IPS DF 6.9 (cell line): ENCODE data around the gene PIWIL4.
"Not testable (repeated sequence)": the region's sequence is repeated elsewhere in the genome, so short reads cannot be mapped to it uniquely, and the experiment has no call there.

Experiments
- DNase-seq: peaks from one replicate; pipeline ENCODE4 v3.0.0-alpha.2; 2013; ENCODE audit warnings: low read depth, low spot score
- H3K27ac ChIP-seq: one replicate; pipeline ENCODE4 v1.5.1; 2013; ENCODE audit warnings: low read length, control low read depth
- H3K27me3 ChIP-seq: 2 replicates; pipeline ENCODE4 v1.6.1; 2013; ENCODE audit warnings: mild to moderate bottlenecking, low read length; ENCODE audit not compliant: control insufficient read depth, insufficient read depth
- H3K36me3 ChIP-seq: 2 replicates; pipeline ENCODE4 v1.6.1; 2013; ENCODE audit warnings: low read length; ENCODE audit not compliant: control insufficient read depth, insufficient read depth
- H3K4me1 ChIP-seq: 2 replicates; pipeline ENCODE4 v1.6.1; 2013; ENCODE audit warnings: low read length; ENCODE audit not compliant: control insufficient read depth, insufficient read depth
- H3K4me3 ChIP-seq: 2 replicates; pipeline ENCODE4 v1.5.1; 2013; ENCODE audit warnings: mild to moderate bottlenecking, low read length
- H3K9me3 ChIP-seq: 2 replicates; pipeline ENCODE4 v1.6.1; 2013; ENCODE audit warnings: low read length, inconsistent platforms; ENCODE audit not compliant: control insufficient read depth, insufficient read depth
- WGBS: extraction: QIAGEN DNeasy Blood & Tissue Kit; methylation state at CpG from one replicate; pipeline ENCODE4 v1.1.7; 2013; ENCODE audit warnings: mixed read lengths, missing lambda C conversion rate; ENCODE audit not compliant: insufficient read length, insufficient coverage; 5-methylcytosine and 5-hydroxymethylcytosine counted together

PIWIL4 gene

GRCh38 chr11:94563848-94564467 lies 3.2 kb upstream of the PIWIL4 start:
- DNase-seq, result no peak
- H3K36me3 ChIP-seq, result no peaks in the 10 kb centered on the region
- no CpG with 5 or more reads among the region's 8 CpGs for WGBS
- no peak overlapping the region for H3K4me3 ChIP-seq
- H3K27ac ChIP-seq, result no peak overlapping the region
- no peaks in the 10 kb centered on the region for H3K4me1 ChIP-seq
- no peaks in the 10 kb centered on the region for H3K27me3 ChIP-seq
- H3K9me3 ChIP-seq, result no peaks in the 10 kb centered on the region

GRCh38 chr11:94568200-94568599 lies 1.0 kb downstream of the PIWIL4 start:
- Histone ChIP-seq H3K4me3 (no peak overlapping the region), H3K27ac (no peak overlapping the region), H3K4me1 (no peaks in the 10 kb centered on the region), H3K36me3 (no peaks in the 10 kb centered on the region), H3K9me3 (no peaks in the 10 kb centered on the region), H3K27me3 (no peaks in the 10 kb centered on the region)
- no CpG with 5 or more reads among the region's 5 CpGs for WGBS
- DNase-seq, result no peak

GRCh38 chr11:94568717-94569116 lies 1.5 kb downstream of the PIWIL4 start:
- Histone ChIP-seq H3K27ac (no peak overlapping the region), H3K4me3 (no peak overlapping the region), H3K27me3 (no peaks in the 10 kb centered on the region), H3K9me3 (no peaks in the 10 kb centered on the region), H3K4me1 (no peaks in the 10 kb centered on the region), H3K36me3 (no peaks in the 10 kb centered on the region)
- no peak for DNase-seq
- WGBS, result no CpG with 5 or more reads among the region's 4 CpGs

- H3K4me3 ChIP-seq, DNase-seq, H3K36me3 ChIP-seq, H3K9me3 ChIP-seq, H3K4me1 ChIP-seq, H3K27me3 ChIP-seq, H3K27ac ChIP-seq: not testable (repeated sequence)
- no CpG with 5 or more reads among the region's 2 CpGs for WGBS
Observed at GRCh38 chr11:94572975-94573374, 5.8 kb downstream of the PIWIL4 start.

GRCh38 chr11:94574193-94574961 lies 7.2 kb downstream of the PIWIL4 start:
- no peak overlapping the region for H3K27ac ChIP-seq
- no peak overlapping the region for H3K4me3 ChIP-seq
- H3K27me3 ChIP-seq, result no peaks in the 10 kb centered on the region
- no peak for DNase-seq
- no CpG with 5 or more reads among the region's 13 CpGs for WGBS
- H3K36me3 ChIP-seq, result no peaks in the 10 kb centered on the region
- H3K9me3 ChIP-seq, result no peaks in the 10 kb centered on the region
- no peaks in the 10 kb centered on the region for H3K4me1 ChIP-seq

- 0 out of 2 replicates have a peak, but pooled peaks cover under 1% of the 10 kb centered on the region for H3K27me3 ChIP-seq
- no CpG with 5 or more reads among the region's 5 CpGs for WGBS
- no peaks in the 10 kb centered on the region for H3K36me3 ChIP-seq
- no peak overlapping the region for H3K27ac ChIP-seq
- no peaks in the 10 kb centered on the region for H3K4me1 ChIP-seq
- H3K4me3 ChIP-seq, result no peak overlapping the region
- no peaks in the 10 kb centered on the region for H3K9me3 ChIP-seq
- DNase-seq, result no peak
Observed at GRCh38 chr11:94576306-94576705, 9.1 kb downstream of the PIWIL4 start.

GRCh38 chr11:94577841-94578240 lies 10.7 kb downstream of the PIWIL4 start:
- Histone ChIP-seq H3K4me1 (no peaks in the 10 kb centered on the region), H3K27me3 (0 out of 2 replicates have a peak, but pooled peaks cover 1% of the 10 kb centered on the region), H3K4me3 (no peak overlapping the region), H3K9me3 (no peaks in the 10 kb centered on the region), H3K27ac (no peak overlapping the region), H3K36me3 (no peaks in the 10 kb centered on the region)
- WGBS, result no CpG with 5 or more reads among the region's 3 CpGs
- DNase-seq, result no peak

- Histone ChIP-seq H3K36me3 (no peaks in the 10 kb centered on the region), H3K4me1 (no peaks in the 10 kb centered on the region), H3K4me3 (no peak overlapping the region), H3K27me3 (0 out of 2 replicates have a peak, but pooled peaks cover 1% of the 10 kb centered on the region), H3K9me3 (no peaks in the 10 kb centered on the region), H3K27ac (no peak overlapping the region)
- no CpG with 5 or more reads among the region's 1 CpG for WGBS
- DNase-seq, result no peak
Observed at GRCh38 chr11:94581926-94582325, 14.8 kb downstream of the PIWIL4 start.

GRCh38 chr11:94583213-94583865 lies 16.2 kb downstream of the PIWIL4 start:
- Histone ChIP-seq H3K36me3 (no peaks in the 10 kb centered on the region), H3K27ac (no peak overlapping the region), H3K4me1 (no peaks in the 10 kb centered on the region), H3K9me3 (no peaks in the 10 kb centered on the region), H3K27me3 (0 out of 2 replicates have a peak, but pooled peaks cover 1% of the 10 kb centered on the region), H3K4me3 (no peak overlapping the region)
- DNase-seq, result no peak
- WGBS, result no CpG with 5 or more reads among the region's 4 CpGs

- no peaks in the 10 kb centered on the region for H3K36me3 ChIP-seq
- no peaks in the 10 kb centered on the region for H3K9me3 ChIP-seq
- DNase-seq, result no peak
- H3K4me3 ChIP-seq, result no peak overlapping the region; the same call in 1 of the 2 replicates
- 0 out of 2 replicates have a peak, but pooled peaks cover 1% of the 10 kb centered on the region for H3K27me3 ChIP-seq
- H3K27ac ChIP-seq, result no peak overlapping the region
- no peaks in the 10 kb centered on the region for H3K4me1 ChIP-seq
- WGBS, result no CpG with 5 or more reads among the region's 3 CpGs
Observed at GRCh38 chr11:94583866-94584500, 16.8 kb downstream of the PIWIL4 start.
